Retina (tissue), 1 donor: ENCODE measurements around the gene FXR1.
A peak's percentile ranks its signal among the peaks of the same experiment; 100 is the strongest.
"Not testable (repeated sequence)": the region's sequence is repeated elsewhere in the genome, so short reads cannot be mapped to it uniquely, and the experiment has no call there.

ENCODE experiments used
- DNase-seq: peaks from one replicate; pipeline ENCODE4 v3.0.0-alpha.2; 2016

Gene FXR1

DNA sequence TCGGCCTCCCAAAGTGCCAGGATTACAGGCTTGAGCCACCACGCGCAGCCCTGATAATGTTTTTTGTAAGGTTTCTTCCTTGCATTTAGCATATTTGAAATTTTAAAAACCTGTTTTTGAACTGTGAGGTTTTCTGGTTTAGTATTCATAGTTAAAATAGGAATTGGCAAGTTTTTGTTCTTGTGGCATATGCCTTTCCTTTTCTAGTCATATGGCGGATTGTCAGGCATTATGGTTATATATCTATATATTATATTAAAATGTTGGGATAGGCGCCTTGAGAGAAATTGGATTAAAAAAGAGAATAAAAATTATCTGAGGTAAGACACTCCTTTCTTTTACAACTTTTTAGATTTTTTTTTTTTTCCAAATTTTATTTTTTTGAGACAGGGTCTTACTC, 28.4 kb downstream of the FXR1 start:
- no peak for DNase-seq

DNA sequence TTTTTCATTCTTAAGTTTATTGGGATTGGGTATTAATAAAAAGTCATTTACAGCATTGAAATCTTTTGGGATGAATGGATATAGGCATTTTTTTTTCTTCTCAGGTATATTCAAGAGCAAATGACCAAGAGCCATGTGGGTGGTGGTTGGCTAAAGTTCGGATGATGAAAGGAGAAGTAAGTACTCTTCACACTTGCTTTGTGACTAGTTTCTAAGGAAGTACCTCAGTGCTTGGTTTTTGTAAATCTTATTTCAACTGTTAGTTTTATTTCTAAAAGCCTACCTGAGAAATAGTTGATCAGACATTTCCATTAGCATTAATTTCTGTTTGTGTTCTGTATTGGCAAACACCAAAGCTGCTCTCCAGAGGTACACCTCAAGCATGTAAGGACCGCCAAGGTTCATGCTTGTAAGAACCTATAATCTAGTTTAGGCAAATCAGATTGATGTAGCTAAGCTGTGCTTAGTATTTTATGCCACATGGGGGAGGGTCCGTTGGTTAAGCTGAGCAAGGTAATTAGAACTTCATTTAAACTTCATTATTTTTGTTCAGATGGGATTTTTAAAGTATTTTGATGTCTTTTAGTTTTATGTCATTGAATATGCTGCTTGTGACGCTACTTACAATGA, 35.4 kb downstream of the FXR1 start:
- DNase-seq: no peak

DNA sequence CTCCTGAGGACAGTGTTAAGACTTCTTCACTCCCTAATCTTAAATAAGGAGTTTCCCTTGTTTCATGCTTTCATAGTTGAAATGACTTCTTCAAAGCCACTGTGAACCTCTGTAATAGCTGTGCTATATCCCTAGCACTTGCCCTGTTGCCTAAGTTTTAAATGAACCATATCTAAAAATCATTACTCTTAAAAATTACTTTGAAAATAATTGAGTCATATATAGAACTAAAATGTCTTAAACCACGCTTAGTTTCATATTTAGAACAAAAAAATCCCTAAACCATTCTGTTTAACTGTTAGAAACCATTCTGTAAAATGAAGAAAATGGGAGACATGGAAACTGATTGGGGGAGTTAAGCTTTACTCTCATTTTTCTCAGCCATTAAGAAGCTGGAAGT, 47.2 kb downstream of the FXR1 start:
- no peak for DNase-seq

DNA sequence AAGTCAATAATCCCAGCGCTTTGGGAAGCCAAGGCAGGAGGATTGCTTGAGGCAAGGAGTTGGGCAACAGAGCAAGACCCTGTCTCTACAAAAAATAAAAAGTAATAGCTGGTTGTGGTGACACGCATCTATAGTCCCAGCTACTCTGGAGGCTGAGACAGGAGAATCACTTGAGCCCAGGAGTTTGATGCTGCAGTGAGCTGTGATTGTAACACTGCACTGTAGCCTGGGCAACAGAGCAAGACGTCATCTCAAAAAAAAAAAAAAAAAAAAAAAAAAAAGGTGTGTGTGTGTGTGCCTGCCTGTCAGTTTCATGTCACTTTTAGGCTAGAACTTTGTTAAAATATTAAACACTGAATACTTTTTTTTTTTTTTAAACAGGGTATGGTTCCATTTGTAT, 48.6 kb downstream of the FXR1 start:
- no peak for DNase-seq

DNA sequence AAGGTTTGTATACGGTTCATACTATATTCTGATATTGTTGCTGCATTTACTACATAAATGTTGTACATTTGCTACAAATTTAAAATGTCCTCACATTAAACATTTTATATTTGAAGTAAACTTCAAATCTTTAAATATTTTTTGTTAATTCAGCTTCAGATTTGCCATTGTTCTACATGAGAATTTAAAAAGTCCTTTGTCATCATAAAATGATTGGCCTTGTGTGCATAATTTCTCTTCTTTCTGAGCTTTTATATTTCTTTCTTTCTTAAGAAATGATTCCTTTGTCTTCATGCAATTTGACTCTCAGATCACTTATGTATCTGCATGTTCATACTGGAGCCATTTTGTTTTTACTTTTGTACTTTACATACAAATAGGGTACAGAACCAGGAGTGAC, 49.1 kb downstream of the FXR1 start:
- DNase-seq: no peak

DNA sequence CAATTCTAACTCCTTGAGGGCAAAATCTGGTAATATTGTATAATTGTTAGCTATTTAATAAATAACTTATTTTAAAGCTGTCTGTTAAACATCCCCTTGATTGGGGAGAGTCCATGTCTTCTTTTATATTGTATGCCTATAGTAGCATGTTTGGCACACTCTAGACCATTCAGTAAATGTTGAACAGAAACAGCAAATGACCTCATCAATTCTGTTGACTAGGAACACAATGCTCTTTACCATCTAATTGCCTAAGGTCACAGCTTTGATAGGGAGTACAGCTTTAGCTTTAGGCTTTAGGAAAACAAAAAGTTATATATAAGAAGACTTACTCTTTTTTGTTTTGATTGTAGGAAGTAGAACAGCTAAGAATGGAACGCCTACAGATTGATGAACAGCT, 50.1 kb downstream of the FXR1 start:
- no peak for DNase-seq

DNA sequence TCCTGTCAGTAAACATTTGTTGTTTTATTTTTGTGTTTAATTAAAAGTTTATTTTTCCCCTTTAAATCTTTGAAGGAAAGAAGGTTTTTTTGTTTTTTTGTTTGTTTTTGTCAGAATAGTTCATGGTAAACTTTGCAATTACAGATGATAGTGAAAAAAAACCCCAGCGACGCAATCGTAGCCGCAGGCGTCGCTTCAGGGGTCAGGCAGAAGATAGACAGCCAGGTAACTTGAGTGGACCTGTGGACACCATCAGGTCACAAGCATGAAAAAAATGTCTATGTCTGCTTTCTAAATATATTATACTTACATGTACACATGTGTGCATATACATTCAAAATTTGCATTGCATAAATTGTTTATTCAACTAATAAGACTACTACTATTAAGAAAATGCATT, 58.5 kb downstream of the FXR1 start:
- no peak for DNase-seq

DNA sequence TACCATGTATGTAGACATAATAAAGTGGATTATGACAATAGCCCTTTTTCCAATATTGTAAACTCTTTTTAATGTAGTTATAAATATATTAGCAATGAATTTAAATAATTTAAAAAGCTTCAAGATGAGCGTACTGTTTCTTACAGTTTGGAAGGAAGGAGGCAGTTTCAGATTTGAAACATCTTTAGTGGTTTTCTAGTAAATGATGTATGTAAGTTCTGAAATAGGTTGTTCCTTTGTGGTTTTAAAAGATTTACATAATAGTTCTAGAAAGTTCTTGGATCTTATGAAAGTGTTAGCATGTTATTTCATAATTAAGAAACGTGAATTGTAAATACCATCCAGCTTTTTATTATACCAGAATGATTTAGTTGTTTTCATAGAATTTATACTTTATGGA, 61.1 kb downstream of the FXR1 start:
- no peak for DNase-seq

DNA sequence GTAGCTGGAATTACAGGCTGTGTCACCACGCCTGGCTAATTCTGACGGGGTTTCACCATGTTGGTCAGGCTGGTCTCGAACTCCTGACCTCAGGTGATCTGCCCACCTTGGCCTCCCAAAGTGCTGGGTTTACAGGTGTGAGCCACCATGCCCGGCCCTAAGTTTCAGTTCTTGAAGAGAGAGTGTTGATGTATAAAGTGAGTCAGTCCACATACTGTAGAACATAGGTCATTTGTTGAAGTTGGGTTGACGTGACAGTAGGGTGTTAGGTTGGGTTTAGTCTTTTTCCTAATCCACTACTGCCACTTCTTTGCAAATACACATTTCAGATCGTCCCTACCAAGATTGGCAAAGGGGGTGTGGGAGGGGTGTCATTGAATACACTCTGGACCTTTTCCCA, 61.8 kb downstream of the FXR1 start:
- no peak for DNase-seq

DNA sequence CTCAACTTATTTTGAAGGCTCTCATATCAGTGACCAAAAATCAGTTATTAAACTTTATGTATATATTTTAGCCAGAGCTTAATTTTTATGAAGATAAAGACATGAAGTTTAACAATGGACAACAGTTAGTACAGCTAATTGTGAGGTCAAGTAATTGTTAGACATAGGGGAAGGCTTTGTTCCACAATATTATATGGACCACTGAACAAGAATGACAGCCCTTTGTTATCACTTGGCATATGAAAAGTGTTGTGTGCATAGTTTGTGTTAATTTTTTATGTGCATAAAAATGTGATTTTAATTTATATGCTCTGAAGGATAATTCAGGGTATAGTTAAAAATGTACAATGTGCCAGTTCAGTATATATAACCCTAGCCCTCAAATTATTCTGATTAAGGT, 65.0 kb downstream of the FXR1 start:
- DNase-seq: peak; percentile 59

DNA sequence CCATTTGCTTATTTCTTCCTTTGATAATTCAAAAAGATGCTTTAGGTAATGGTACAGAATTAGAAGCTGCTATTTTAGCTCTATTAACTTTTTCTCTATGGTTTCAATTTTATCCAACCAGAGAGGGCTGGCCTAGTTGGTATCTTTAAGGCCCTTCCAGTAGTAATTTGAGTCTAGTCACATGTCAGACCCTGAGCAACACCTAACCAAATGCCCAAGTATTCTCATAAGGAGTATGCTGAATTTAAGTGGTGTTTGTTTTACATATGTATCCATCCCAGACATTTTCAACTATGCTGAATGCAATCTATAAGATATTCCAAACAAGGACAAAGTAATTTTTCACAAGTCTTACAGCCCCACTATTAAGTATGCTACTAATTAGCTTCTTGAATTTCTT, 67.5 kb downstream of the FXR1 start:
- DNase-seq: no peak

DNA sequence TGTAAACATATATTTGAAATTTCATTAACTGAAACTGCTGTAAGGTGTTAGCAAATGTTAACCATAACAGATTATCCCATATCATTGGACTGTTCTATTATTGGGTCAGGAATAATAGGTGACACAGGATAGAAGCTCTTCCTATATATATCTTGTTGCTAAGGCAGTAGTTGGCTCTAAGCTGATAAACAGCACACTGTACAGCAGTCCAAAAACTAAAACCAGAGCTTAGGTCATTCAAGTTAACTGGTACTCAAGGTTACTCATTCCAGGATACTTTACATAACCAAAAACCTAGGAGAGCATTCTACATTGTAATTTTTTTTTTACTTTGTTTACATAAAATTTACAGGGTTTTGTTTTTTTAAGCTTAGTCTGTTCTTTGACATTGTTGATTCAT, 68.1 kb downstream of the FXR1 start:
- DNase-seq: no peak

DNA sequence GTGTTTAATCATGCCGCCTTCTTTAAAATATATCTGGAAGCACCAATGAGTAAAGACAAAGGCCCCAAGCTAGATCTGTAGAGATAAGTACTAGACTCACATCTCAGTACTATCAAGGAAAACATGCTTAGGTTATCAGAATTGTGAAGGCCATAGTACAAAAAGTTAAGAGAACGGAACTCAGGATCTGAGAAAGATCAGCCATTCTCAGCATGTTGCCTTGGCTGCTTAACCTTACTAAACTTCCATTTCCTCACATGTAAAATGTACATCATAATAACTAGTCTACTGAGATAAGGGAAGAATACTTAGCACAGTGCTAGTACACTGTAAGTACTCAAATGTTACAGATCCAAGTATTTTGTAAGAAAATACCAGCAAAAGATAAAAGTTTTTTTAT, 69.4 kb downstream of the FXR1 start:
- no peak for DNase-seq

DNA sequence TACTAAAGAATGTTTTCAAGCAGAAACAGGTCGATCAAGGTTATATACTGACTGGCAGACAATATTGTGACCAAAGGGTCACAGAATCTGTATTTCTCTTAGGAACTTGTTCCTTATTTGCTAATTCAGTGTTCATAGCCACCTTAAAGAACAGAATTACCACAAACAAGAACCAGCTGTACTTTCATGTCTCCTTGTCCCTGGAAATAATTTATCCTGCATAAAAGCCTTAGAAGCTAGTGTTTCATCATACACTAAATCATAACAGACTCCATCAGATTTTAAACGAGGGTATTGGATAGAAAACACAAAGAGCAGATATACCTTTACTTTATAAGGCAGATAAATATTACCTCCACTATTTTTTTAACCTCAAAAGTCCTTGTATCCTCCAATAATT, 70.7 kb downstream of the FXR1 start:
- DNase-seq: no peak

DNA sequence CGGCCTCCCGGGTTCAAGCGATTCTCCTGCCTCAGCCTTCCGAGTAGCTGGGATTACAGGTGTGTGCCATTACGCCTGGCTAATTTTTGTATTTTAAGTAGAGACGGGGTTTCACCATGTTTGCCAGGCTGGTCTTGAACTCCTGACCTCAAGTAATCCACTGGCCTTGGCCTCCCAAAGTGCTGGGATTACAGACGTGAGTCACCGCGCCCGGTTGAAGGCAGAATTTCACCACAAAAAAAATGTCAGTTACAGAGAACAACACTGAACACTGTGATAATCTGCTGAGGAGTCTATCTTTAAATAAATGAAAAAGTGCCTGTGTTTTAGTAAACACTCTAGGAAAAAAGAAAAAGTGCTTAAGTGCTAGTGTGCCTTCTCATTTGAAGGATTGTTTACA, 73.9 kb downstream of the FXR1 start:
- DNase-seq: not testable (repeated sequence)

DNA sequence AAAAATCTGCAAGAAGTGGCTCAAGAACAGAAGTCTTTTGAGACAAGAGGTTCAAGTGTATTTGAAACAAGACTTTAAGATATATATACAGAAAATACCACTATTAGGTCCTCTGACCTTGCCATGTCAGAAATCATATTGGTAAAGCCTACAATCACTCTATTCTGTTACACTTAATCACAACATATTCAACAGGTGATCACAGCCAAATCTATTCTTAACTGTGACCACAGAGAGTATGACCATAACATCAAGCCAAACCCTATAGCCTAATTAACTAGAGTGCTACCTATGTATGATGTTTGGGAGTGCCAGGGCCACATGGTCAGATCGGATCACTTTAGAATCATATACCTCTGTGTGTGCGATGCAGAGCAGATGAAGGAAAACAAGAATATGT, 74.9 kb downstream of the FXR1 start:
- DNase-seq: no peak

DNA sequence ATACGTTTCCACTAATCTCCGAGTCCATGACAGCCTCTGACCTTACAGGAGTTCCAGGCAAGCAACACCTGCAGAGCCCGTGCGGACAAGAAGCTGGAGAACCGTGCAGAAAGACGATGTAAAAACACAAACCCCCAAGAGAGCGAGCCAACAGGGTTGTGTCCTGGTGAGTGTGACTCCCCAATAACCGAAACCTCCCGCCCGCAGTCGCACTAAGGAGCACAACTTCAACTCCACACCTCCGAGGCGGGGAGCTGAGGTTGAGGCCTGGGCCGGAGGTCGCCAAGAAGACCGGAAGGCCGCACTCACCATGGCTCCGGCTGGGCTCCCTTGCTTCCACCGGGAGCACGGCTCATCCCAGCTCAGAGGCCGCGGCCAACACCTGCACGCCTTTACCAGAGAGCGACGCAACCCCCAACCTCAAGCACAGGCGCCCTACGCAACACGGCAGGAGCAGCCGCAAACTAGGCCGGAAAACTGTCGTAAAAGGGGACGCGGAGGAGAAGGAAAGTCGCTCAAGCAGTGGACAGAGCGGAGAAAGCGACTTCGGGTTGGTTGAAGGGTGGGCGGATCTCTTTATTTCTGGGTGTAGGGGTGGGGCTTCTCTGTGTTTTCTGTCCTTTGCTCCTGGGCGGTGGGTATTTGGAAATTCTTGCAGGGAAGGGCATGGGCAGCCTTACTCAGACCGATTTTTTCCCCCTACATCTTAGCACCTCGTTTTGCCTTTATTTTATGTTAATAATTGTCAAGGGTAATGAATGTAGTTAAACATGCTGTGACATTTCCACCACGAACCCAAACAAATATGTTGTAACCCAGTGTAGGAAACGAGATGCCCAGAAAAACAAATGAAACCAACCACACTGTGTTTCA, 77.1 kb downstream of the FXR1 start, which contains the start of gene DNAJC19:
DNAJC19 (minus strand) TSS at position 446 of the 873 bp plus-strand sequence; CDS start at position 312, 134 bp downstream.
- DNase-seq: peak; percentile 94

DNA sequence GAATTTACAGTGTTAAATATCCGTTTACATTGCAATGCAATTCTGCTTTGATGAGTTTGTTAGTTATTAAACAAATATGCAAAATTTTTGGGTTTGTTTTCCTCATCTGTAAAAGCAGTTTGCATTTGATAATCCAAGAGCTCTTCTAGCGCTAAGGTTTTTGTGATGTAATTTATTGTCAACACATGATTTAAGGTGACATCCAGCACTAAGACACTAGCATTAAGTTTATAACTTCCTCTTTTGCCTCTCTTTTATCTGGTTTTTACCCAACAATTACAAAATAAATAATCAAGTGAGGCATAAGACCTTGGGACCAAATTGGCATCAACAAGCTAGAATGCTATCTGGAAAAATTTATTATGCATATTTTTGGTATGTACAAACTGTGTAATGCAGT, 78.0 kb downstream of the FXR1 start:
- no peak for DNase-seq

DNA sequence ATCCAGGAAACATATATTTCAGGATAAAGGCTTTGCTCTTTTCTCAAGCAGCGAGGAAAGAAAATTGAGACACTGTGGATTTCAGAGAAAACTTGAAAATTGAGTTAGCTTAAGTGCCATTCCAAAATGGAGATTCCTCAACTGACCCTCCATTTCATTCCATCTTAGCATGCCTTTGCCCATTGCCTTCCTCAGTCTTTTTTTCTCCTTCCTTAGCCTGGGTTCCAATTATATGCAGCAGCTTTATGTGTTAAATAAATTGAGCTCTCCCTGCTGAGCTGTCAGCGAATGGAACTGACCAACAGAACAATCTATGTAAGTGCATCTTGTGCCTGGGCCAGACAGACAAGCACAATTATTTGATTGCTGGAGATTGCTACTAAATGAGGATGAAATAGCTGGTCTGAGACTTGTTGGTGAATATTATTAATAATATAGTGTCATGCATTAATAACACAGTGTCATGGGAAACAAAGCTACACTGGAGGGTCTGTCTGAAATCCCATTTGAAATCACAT, 84.0 kb downstream of the FXR1 start:
- no peak for DNase-seq

DNA sequence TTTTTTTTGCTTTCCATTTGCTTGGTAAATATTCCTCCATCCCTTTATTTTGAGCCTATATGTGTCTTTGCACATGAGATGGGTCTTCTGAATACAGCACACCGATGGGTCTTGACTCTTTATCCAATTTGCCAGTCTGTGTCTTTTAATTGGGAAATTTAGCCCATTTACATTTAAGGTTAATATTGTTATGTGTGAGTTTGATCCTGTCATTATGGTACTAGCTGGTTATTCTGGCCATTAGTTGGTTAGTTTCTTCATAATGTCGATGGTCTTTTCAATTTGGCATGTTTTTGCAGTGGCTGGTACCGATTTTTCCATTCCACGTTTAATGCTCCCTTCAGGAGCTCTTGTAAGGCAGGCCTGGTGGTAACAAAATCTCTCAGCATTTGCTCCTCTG, 89.9 kb downstream of the FXR1 start:
- not testable (repeated sequence) for DNase-seq

DNA sequence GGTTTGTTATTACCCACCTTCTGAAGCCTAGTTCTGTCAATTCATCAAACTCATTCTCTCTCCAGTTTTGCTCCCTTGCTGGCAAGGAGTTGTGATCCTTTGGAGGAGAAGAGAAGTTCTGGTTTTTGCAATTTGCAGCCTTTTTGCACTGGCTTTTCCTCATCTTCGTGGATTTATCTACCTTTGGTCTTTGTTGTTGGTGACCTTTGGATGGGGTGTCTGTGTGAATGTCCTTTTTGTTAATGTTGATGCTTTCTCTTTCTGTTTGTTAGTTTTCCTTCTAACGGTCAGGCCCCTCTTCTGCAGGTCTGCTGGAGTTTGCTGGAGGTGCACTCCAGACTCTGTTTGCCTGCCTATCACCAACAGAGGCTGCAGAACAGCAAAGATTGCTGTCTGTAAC, 91.0 kb downstream of the FXR1 start:
- DNase-seq: not testable (repeated sequence)

DNA sequence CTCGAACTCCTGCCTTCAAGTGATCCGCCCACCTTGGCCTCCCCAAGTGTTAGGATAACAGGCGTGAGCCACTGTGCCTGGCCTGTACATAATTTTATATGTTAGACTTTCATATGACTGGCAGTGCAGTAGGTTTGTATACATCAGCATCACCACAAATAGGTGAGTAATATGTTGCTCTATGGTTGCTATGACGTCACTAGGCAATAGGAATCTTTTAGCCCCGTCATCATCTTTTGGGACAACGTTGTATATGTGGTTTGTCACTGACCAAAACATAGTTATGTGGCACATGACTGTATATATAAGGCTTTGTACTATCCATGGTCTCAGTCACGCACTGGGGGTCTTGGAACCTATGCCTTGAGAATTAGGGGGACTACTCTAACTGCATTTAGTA, 94.1 kb downstream of the FXR1 start:
- no peak for DNase-seq

DNA sequence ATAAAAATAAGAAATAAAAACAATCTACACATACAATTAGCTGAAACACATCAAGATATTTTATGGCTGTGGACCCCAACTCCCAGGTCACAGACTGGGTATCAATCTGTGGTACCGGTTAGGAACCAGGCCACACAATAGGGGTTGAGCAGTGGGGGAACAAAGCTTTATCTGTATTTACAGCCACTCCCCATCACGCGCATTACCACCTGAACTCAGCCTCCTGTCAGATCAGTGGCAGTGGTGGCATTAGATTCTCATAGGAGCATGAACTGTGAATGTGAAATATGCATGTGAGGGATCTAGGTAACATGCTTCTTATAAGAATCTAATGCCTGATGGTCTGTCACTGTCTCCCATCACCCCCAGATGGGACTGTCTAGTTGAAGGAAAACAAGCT, 94.8 kb downstream of the FXR1 start:
- no peak for DNase-seq

DNA sequence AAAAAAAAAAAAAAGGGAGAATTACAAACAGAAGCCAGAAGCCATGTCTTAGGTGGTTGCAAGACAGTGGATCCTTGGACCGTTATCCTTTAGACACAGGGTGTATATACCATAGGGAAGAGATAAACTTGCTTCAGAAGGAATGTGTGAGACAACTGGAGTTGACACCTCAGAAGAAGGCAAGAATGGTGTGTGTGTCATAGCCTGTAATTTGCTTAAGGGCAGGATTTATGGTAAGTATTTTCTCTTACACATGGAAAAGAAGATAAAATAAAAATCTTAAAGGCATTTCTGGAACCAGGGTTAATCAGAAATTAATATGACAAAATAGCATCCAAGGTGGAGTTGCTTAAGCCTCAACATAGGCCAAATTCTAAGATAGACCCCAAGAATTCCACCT, 96.3 kb downstream of the FXR1 start:
- DNase-seq: no peak
